CD4-positive, alpha-beta T cell treated with Interleukin-15 for 4 hours (primary cell): ENCODE results near the gene POLA2.
"Not testable (repeated sequence)": the region's sequence is repeated elsewhere in the genome, so short reads cannot be mapped to it uniquely, and the experiment has no call there.

ENCODE experiments used
- DNase-seq: peaks from one replicate; pipeline ENCODE4 v3.0.0-alpha.2; 2020; ENCODE audit warnings: low spot score

POLA2 gene, protein sequence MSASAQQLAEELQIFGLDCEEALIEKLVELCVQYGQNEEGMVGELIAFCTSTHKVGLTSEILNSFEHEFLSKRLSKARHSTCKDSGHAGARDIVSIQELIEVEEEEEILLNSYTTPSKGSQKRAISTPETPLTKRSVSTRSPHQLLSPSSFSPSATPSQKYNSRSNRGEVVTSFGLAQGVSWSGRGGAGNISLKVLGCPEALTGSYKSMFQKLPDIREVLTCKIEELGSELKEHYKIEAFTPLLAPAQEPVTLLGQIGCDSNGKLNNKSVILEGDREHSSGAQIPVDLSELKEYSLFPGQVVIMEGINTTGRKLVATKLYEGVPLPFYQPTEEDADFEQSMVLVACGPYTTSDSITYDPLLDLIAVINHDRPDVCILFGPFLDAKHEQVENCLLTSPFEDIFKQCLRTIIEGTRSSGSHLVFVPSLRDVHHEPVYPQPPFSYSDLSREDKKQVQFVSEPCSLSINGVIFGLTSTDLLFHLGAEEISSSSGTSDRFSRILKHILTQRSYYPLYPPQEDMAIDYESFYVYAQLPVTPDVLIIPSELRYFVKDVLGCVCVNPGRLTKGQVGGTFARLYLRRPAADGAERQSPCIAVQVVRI

DNA sequence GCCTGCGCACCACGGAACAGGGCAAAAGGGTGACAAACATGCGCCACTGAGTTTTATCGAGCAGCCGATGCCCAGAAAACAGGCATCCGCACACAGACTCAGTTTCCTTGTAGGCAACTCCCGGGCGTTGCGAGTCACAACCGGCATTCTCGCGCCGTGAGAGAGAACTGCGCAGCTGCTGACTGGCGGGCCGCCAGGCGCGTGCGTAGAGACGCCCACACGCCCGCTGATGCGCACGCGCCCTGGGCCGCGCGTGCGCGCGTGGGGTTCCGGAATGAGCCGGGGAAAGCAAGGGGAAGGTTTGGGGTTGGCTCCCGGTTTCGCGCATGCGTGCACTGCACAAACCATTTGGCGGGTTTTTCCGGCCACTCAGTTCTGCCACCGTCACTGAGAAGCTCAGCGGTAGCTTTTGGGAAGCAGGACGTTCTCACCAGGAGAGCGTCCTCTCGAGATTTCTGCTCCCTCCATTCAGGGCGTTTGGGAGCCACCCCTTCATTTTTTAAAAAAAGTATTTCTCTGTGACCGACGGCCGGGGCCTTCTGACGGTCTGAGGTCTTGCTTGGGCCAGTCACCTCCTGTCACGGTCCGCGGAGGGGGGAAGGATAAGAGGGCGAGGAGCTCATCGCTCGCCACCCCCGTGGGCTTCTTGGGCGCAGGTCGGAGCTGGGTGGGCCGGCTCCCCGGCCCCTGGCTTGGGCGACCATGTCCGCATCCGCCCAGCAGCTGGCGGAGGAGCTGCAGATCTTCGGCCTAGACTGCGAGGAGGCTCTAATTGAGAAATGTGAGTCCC, at the start of gene POLA2:
Gene POLA2 (plus strand): TSS at position 372 of the 790 bp plus-strand sequence. CDS start 331 bp downstream, at position 703.
- peak; percentile 96 for DNase-seq

DNA sequence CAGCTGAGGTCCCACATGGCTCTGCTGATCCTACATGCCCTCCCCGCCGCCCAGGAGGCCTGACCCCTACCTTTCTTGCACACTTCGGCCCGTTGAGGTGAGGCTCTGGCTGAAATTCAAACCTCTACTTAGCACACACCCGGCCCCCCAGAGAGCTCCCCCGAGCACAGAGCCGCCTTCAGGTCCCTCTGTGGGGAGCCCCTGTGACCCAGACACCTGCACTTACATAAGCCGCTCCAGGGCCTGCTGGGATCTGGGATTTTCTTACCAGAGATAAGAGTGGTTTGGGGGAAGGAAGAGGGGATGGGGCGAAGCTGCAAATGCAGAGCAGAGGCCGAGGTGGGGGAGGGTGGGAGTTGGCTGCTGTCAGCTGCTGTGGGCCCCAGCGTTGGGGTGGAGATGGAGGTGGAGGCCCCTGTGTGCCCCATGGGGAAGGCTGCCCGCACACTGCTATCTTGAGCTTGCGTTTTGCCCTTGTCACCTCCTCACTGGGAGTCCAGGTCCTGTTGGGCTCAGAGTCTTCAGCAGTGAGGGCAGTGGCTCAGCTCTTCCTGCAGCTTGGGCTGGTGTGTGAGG, 49.4 kb upstream of the POLA2 start:
- DNase-seq = no peak

DNA sequence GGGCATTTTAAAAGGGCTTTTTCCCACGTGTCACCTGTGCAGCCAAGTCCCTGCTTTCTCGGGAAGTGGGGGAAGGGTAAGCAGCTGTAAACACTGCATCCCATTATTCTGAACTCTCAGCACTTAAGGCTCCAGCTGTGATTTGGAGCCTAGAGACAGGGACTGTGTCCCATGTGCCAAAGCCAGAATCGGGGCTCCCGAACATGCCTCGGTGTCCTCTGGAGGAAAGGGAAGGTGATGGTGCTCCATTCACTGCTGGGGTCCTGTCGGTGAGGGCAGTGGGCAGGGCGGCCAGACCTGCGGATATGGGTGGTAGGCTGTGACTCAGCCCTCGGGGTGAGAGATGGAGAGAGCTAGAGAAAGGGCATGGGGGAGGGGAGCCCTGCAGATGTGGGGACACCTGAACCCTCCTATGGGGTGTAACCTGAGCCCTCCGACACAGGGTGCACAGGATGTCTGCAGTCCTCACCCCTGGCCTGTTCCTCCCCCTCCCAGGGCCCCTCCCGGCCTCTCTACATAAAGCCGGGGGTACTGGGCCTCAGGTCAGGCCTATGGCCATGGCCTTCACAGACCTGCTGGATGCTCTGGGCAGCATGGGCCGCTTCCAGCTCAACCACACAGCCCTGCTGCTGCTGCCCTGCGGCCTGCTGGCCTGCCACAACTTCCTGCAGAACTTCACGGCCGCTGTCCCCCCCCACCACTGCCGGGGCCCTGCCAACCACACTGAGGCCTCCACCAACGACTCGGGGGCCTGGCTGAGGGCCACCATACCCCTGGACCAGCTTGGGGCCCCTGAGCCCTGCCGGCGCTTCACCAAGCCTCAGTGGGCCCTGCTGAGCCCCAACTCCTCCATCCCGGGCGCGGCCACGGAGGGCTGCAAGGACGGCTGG, 48.2 kb upstream of the POLA2 start:
- peak; percentile 2 for DNase-seq

DNA sequence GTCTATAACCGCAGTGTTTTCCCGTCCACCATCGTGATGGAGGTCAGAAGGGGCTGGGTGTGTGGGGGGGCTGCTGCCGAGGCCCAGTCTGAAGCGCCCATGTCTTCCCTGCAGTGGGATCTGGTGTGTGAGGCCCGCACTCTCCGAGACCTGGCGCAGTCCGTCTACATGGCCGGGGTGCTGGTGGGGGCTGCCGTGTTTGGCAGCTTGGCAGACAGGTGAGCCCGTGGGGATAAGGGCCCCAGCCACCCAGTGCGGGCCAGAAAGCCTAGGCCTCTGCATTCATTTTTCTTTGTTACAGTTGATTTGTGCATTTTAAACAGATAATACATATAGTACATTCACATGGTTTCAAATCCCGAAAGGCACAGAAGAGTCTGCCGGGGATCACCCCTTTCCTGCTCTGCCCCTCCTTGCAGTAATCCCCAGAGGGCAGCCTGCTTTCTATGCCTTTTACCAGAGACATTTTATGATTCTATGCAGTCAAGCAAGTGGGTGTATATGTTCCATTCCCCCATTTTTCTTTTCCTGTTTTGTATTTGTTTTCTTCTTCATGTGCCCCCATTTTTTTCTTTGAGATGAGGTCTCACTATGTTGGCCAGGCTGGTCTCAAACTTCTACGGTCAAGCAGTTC, 47.4 kb upstream of the POLA2 start:
- DNase-seq = no peak

DNA sequence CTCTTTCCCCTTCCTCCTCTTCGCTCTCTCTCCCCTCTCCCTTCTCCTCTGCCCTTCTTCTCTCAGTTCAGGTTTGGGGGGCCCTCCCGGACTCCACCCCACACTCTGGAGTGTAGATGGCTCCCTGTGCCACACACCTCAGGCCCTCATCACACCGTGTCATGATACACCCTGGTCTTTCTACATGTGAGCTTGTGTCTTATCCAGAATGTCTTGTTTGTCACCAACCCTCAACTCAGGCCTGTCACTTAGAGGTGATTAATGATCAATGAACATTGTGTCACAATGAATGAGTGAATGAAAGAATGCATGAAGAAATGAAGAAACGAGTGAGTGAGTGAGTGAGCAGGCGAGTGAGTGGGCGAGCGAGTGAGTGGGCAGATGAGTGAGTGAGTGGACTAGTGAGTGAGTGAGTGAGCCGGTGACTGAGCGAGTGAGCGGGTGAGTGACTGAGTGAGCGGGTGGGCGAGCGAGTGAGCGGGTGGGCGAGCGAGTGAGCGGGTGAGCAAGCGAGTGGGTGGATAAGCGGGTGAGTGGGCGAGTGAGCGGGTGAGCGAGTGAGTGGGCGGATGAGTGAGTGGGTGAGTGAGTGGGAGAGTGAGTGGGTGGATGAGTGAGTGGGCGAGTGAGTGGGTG, 46.2 kb upstream of the POLA2 start:
- DNase-seq = no peak

DNA sequence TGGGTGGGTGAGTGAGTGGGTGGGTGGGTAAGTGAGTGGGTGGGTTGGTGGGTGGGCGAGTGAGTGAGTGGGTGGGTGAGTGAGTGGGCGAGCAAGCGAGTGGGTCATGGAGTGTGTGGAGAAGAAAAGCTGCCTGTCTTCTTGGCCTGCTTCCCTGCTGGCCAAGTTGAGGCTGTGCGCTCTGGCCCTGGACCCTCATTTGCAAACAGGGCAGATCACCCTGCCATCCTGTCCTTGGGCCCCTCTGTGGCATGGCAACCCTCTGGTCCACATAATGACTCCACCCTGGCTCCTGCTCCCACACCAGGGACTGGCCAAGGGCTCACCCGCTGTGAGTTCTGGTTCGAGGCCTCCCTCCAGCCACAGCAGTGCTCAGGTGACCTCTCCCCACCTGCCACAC, 44.9 kb upstream of the POLA2 start:
- no peak for DNase-seq

DNA sequence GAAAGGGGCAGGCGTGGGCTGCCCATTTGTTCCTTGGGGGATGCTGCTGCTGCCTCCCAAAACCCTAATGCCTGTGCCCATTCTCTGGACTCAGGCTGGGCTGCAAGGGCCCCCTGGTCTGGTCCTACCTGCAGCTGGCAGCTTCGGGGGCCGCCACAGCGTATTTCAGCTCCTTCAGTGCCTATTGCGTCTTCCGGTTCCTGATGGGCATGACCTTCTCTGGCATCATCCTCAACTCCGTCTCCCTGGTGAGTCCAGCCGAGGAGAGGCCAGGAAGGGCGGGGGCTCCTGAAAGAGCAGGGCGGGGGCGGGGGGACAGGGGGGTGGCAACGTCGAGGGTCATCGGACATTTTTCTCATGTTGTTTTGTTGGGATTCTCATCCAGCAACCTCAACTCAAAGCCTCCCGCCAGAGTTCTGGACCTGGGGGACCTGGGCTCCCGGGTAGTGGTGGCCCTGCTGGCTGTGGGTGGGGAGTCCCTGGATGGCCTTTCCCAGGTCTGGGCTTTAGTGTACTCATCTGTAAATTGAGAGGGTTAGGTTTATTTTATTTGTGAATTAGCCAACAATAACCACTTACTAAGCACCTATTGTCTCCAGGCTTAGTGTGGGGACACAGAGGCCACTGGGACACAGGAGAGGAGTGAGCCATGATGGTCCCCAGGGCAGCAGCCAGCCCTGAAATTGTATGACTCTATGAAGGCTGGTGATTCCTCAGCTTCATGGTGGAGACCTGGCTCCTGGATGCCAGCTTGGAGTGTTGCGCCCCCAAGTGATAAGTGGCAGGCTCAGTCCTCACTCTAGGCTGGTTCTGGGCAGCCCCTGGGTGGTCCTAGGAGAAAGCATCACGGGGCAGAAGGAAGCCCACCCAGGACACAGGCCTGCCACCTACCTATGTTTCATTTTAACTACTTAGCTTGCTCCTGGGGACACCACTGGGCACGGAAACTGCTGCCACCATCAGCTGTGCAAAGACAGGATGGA, 44.0 kb upstream of the POLA2 start:
- DNase-seq = no peak

DNA sequence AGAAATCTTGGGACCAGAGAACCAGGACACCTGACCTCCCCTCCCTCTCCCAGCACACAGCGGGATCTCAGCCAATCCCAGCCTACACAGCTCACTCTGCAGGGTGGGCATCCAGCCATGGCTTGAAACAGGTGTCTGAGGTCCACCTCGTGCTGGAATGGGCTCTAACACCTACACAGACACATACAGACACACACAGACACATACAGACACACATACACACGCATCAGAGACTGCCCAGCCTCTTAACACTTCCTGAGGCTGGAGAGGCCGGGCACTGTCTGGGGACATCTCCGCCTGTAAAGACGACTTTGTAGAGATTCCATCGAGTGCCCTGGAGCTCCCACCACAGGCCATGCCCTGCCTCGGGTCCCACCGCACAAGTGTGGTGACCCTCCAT, 43.3 kb upstream of the POLA2 start:
- DNase-seq = no peak

DNA sequence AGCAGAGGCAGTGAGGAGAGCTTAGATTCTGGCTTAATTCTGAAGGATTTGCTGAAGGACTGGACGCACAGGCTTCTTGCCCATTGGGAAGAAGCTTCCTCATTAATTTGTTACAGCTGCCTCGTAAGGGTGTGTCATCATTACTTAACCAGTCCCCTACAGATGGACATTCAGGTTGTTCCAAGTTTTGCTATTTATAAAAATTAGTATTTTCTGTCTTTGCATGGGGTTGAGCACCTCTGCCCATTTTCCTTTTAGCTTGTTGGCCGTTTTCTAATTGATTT, 41.9 kb upstream of the POLA2 start:
- no peak for DNase-seq

DNA sequence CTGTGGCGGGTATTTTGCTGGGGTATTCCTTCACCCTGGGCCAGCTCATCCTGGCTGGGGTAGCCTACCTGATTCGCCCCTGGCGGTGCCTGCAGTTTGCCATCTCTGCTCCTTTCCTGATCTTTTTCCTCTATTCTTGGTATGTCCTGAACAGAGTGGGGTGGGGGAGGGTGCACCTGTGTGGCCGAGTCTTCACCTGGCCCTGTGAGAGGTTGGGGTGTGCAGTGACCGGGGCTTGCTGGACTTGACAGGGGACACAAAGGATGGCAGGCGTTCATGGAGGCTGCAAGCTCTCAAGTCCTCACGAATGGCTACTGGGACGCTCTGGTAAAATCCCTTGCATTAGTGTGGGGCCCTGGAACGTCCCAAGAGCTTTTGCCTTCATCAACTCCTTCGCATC, 40.7 kb upstream of the POLA2 start:
- DNase-seq = no peak

DNA sequence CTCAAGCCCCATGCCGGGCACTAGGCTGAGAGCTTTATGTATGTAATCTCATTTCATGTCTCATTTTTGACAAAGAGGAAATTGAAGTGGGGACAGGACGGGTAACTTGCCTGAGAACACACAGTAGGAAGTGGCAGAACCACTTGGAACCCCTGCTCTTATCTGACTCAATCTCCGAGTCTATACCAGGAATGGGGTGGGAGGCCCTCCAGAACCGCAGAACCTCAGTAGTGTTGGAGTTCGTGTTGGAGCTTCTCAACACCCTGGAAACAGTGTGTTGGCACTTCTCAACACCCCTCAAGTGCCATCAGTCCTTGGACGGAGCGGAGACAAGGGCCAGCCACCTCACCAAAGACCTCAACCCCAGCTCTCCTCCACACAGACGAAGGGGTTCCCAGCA, 38.8 kb upstream of the POLA2 start:
- DNase-seq = no peak

DNA sequence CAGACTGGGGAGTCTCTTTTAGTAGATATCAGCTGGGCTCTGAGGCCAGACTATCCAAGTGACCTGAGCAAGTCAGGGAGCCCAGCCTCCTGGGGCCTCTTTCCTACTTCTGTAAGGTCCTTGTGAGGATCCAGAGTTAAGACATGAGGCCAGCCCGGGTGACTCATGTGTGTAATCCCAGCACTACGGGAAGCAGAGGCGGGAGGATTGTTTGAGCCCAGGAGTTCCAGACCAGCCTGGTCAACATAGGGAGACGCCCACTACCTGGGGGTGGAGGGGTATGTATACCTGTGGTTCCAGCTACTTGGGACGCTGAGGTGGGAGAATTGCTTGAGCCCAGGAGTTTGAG, 36.9 kb upstream of the POLA2 start:
- no peak for DNase-seq

DNA sequence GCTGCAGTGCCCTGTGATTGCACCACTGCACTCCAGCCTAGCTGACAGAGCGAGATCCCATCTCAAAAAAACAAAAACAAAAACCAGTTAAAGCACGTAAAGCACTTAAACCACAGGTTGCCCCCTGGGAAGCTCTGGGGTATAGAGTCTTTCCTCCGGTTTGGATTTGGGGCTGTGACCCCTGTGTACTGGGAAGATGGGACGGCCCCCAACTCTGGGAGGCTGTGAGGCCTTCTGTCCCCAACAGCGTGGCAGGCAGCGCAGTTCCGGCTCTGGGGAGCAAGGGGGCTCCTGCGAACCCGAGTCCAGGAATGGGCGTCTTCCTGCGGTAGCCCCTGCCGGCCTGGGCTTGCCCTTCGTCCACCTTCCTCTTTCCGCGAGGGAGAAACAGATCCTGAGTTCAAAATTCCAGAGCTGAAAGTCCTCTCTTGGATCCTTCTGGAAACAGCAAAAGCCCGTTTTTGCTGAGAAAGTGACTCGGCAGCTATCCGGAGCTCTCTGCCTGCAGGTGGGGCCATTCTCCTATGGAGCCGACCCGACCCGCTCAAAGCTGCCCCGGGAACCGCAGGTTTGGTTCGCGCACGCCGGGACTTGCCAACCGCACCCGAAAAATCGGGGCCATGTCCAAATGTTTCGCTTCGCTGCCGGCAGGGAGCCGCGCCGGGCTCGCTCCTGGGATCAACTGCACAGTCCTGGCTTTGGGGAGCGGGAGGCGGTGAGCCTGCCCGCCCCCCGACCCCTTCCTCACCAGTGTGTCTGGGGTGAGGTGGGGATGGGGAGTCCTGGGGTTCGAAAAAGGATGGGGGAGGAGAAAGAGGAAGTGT, 36.3 kb upstream of the POLA2 start:
- DNase-seq = peak; percentile 42

DNA sequence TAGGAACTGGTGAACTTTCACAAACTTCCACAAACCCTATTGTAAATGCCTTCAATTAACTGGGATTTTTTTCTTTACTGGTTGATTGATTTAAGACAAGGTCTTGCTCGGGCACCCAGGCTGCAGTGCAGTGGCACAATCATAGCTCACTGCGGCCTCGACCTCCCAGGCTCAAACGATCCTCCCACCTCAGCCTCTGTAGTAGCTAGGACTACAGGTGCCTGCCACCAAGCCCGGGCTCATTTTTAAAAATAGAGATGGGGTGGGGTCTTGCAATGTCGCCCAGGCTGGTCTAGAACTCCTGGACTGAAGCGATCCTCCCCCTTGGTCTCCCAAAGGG, 35.7 kb upstream of the POLA2 start:
- no peak for DNase-seq

DNA sequence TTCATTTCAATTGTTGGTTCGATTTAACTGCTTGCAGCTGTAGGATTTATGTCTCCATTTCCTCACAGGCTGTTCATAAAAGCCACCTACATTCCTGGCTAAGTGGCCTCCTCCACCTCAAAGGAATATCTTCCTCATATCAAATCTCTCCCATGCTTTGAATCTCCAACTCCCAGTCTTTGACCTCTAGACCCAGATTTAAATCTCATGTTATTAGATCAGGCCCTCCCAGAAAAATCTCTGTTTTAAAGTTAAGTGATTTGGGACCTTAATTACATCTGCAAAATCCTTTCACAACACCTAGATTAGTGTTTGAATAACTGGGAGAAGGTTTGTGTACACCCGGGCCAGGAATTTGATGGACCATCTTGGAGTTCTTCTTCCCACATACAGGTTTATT, 33.9 kb upstream of the POLA2 start:
- no peak for DNase-seq

DNA sequence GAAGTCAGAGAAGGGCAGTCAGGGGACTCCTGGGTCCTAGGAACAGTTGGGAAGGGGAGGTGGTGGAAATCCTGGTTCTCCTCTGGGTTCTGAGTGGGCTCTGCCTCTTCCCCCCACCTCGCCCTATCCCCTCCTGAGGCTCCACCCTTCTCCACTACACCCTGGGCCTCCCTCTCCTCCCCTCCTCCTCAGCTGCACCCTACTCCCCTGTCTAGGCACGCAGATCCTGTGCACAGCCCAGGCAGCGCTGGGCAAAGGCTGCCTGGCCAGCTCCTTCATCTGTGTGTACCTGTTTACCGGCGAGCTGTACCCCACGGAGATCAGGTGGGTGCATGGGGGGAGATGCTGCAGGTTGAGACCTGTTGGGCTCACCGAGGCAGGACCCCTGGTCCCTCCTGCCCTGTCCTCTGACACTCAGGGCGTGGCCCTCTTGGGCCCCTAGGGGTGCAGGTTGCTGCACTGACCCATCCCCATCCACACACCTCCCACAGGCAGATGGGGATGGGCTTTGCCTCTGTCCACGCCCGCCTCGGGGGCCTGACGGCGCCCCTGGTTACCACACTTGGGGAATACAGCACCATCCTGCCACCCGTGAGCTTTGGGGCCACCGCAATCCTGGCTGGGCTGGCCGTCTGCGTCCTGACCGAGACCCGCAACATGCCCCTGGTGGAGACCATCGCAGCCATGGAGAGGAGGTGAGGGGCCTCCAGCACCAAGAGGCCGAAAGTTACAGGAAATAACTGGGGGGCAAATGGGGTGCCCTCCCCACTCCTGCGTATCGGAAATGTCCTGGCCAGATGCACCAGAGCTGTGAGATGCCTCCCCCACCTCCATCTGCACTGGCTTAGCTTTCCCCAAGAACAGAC, 25.3 kb upstream of the POLA2 start:
- no peak for DNase-seq

DNA sequence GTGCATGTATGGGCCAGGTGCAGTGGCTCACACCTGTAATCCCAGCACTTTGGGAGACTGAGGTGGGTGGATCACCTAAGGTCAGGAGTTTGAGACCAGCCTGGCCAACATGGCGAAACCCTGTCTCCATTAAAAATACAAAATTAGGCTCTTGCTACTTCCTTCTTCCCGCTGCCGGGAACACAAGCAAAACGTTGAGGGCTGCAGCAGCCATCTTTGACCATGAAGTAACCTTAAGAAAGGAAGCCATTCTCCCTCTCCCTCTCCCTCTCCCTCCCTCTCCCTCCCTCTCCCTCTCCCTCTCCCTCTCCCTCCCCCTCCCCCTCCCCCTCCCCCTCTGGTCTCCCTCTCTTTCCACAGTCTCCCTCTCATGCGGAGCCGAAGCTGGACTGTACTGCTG, 23.5 kb upstream of the POLA2 start:
- DNase-seq = not testable (repeated sequence)

DNA sequence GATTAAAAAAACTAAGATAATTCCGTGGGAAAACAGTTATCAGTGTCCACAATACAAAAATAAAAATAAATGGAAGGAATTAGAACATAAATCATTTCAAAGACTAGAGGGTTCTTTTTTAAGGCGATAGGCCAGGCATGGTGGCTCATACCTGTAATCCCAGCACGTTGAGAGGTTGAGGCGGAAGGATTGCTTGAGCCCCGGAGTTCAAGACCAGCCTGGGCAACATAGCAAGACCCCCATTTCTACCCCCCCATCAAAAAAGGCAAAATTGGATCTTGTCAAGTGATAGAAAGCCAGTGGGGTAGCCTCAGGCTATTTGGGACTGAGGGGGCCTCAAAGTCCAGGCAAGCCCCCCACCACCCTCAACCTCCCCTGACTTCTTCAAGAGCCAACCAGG, 20.6 kb upstream of the POLA2 start:
- DNase-seq = no peak
